Measurements from ENCODE around the gene GIMAP1. TPM values are rescaled to one million over a fixed set of nuclear protein-coding genes. Genes with fewer than 3 reads are reported as not detected.

Gene GIMAP1
- total RNA-seq, 1 donor from 2014 or later, result not detected

DNA sequence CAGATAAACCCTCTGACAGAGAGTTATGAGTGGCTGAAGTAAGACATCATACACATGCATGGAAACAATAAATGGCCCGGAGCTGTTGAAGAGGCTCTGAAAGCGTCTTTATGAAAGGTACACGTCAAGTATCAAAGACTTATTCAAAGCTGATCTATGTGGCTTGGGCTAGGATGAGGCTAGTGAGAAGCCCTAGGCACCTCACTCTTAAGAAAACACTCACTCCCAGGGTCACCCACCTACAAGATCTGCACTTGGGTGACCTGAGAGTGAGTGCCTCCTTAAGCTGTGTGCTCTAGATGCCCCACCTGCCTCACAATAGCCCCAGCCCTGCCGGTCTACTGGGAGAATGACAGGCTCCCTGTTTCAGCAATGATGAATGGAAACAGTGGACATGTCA, 1.1 kb upstream of the GIMAP1 start:
- H3K36me3 Mint-ChIP-seq (ENCODE audit: low read depth), result no peaks in the 10 kb centered on the region
- H3K9me3 Mint-ChIP-seq, result peaks cover 6% of the 10 kb centered on the region
- TF ChIP-seq, protein P1, sequence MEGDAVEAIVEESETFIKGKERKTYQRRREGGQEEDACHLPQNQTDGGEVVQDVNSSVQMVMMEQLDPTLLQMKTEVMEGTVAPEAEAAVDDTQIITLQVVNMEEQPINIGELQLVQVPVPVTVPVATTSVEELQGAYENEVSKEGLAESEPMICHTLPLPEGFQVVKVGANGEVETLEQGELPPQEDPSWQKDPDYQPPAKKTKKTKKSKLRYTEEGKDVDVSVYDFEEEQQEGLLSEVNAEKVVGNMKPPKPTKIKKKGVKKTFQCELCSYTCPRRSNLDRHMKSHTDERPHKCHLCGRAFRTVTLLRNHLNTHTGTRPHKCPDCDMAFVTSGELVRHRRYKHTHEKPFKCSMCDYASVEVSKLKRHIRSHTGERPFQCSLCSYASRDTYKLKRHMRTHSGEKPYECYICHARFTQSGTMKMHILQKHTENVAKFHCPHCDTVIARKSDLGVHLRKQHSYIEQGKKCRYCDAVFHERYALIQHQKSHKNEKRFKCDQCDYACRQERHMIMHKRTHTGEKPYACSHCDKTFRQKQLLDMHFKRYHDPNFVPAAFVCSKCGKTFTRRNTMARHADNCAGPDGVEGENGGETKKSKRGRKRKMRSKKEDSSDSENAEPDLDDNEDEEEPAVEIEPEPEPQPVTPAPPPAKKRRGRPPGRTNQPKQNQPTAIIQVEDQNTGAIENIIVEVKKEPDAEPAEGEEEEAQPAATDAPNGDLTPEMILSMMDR (conservative IDR thresholded peaks at IDR 0.05), result no peak
- DNase-seq (ENCODE audit: low read depth, low spot score), result no peak
- peaks cover 16% of the 10 kb centered on the region for H3K27me3 Mint-ChIP-seq (ENCODE audit: low read depth)
- H3K4me3 Mint-ChIP-seq, result no peak overlapping the region
- H3K4me1 Mint-ChIP-seq, result no peaks in the 10 kb centered on the region
- no peak overlapping the region for H3K27ac Mint-ChIP-seq (ENCODE audit: unreplicated experiment)

DNA sequence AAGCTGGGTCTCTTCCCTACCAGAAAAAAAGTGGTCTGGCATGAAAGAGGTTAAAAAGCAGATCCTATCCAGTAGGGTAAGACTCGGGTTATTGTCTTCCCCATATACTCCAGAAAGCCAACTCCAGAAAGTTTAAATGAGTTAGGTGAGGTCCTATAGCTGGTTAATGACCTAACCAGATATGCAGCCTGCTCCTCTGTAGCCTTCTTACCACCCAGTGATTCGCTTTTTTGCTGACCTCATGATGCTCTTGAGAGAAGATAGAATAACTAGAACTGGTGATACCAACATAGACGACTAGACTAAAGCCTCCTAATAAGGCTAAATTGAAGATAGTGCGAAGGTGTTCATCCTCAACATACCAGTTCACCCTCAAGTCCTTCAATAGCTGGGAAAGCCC, 675 bp upstream of the GIMAP1 start:
- DNase-seq (ENCODE audit: low read depth, low spot score), result no peak
- Mint-ChIP-seq H3K4me1 (no peaks in the 10 kb centered on the region), H3K27ac (ENCODE audit: unreplicated experiment) (no peak overlapping the region), H3K27me3 (ENCODE audit: low read depth) (peaks cover 16% of the 10 kb centered on the region), H3K9me3 (peaks cover 6% of the 10 kb centered on the region), H3K4me3 (no peak overlapping the region), H3K36me3 (ENCODE audit: low read depth) (no peaks in the 10 kb centered on the region)
- TF ChIP-seq, protein P1 (conservative IDR thresholded peaks at IDR 0.05), result no peak

DNA sequence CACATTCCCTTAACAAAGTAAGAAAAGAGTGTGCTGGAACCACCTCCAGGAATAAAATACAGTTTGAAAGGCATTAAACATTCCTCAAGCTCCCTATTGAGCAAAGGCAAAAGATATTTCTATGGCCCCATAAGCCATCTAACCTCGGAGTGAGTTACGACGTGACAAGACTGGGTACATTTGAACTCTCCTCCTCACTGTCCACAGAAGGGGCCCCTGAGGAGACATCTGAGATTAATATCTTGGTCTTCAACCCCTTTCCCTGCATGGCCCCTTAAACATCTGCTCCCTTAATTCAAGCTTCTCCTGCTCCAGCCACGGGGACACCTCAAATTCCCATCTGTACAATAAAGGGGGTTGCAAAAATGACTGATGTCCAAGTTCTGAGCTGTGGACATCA, 526 bp downstream of the GIMAP1 start:
- H3K4me1 Mint-ChIP-seq, result no peaks in the 10 kb centered on the region
- DNase-seq (ENCODE audit: low read depth, low spot score), result no peak

DNA sequence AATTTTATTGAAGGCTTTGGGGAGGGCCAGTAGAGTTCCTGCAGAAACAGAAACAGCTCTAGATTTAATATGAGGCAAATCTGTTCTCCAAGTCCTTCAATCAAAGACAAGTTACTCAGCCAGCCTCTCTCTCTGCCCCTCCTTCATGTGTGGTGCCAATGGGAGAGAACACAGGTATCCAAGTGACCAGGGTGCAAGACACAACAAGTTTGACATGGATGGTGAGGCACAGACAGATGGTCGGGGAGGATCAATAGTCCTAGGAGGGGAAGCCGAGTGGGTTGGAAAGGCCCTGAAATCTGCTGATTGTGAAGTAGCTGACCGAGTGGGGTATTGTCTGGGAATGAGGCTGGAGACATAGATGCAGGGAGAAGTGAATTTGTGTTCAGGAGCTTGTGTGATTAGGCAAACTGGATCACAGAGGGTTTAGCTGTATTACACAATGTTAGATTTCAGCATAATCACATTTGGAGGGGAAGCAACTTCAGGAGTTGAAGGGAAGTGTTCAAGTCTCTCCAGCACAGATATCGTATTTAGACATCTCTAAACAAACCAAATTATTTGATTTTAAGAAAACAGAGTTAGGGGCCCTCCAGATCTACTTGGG, 1.5 kb downstream of the GIMAP1 start:
- H3K4me3 Mint-ChIP-seq, result no peak overlapping the region
- TF ChIP-seq, protein P1 (conservative IDR thresholded peaks at IDR 0.05), result no peak
- peaks cover 16% of the 10 kb centered on the region for H3K27me3 Mint-ChIP-seq (ENCODE audit: low read depth)
- H3K36me3 Mint-ChIP-seq (ENCODE audit: low read depth), result no peaks in the 10 kb centered on the region
- DNase-seq (ENCODE audit: low read depth, low spot score), result no peak
- H3K27ac Mint-ChIP-seq (ENCODE audit: unreplicated experiment), result no peak overlapping the region
- no peaks in the 10 kb centered on the region for H3K4me1 Mint-ChIP-seq
- peaks cover 4% of the 10 kb centered on the region for H3K9me3 Mint-ChIP-seq

More for the DNA sequence above, 526 bp downstream of the GIMAP1 start:
- TF ChIP-seq, protein P1 (conservative IDR thresholded peaks at IDR 0.05), result no peak
- peaks cover 6% of the 10 kb centered on the region for H3K9me3 Mint-ChIP-seq
- peaks cover 16% of the 10 kb centered on the region for H3K27me3 Mint-ChIP-seq (ENCODE audit: low read depth)
- no peak overlapping the region for H3K27ac Mint-ChIP-seq (ENCODE audit: unreplicated experiment)
- H3K36me3 Mint-ChIP-seq (ENCODE audit: low read depth), result no peaks in the 10 kb centered on the region
- no peak overlapping the region for H3K4me3 Mint-ChIP-seq

DNA sequence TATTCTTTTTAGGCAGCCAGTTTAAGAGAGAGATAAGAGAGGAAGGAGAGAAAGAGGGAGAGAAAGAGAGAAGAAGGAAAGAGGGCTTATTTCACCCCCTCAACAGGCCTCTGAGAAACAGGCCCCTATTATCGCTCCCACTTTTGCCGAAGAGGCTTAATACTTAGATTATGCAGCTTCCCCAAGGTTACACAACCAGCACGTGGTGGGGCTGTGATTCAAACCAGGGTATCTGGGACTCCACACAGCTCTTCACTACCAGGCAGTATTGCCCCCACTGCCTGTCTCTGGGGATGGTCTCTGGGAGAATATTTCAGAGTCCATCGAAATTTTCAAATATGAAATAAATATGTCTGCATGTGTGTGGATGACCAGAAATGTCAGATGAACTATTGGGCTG, 3.0 kb downstream of the GIMAP1 start:
- DNase-seq (ENCODE audit: low read depth, low spot score), result no peak
- no peaks in the 10 kb centered on the region for H3K36me3 Mint-ChIP-seq (ENCODE audit: low read depth)
- H3K27ac Mint-ChIP-seq (ENCODE audit: unreplicated experiment), result peak overlapping the region; percentile 25
- TF ChIP-seq, protein P1 (conservative IDR thresholded peaks at IDR 0.05), result no peak
- no peaks in the 10 kb centered on the region for H3K9me3 Mint-ChIP-seq
- no peak overlapping the region for H3K4me3 Mint-ChIP-seq
- peaks cover 14% of the 10 kb centered on the region for H3K27me3 Mint-ChIP-seq (ENCODE audit: low read depth)
- H3K4me1 Mint-ChIP-seq, result no peaks in the 10 kb centered on the region
